ENCODE results near the gene C1QL2. TPM values are rescaled to one million over a fixed set of nuclear protein-coding genes. Genes with fewer than 3 reads are reported as not detected.

C1QL2 gene
- polyA plus RNA-seq, 2 of the 4 experiments (the other 2 are of a cell fraction): not detected

DNA sequence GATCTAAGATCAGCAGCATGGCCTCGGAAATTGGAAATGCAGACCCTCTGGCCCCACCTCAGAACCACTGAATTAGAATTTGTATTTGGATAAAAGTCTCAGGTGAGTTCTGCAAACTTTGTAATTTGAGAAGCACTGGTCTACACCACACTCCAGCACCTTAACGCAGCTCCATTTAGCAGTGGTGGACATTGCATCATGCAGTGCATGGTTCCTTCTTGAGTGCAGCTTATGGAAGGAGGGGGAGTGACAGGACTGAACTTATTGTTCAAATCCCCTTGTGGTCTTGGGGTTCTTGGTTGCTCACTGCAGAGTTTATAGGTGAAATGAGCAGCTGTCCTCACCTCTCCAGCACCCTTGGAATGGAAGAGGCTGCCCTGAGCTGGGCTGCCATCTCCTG is 47.6 kb upstream of the C1QL2 start (continued):
- TF ChIP-seq KDM1A (IDR thresholded peaks at IDR 0.05; ENCODE audit: low read depth): no peak

DNA sequence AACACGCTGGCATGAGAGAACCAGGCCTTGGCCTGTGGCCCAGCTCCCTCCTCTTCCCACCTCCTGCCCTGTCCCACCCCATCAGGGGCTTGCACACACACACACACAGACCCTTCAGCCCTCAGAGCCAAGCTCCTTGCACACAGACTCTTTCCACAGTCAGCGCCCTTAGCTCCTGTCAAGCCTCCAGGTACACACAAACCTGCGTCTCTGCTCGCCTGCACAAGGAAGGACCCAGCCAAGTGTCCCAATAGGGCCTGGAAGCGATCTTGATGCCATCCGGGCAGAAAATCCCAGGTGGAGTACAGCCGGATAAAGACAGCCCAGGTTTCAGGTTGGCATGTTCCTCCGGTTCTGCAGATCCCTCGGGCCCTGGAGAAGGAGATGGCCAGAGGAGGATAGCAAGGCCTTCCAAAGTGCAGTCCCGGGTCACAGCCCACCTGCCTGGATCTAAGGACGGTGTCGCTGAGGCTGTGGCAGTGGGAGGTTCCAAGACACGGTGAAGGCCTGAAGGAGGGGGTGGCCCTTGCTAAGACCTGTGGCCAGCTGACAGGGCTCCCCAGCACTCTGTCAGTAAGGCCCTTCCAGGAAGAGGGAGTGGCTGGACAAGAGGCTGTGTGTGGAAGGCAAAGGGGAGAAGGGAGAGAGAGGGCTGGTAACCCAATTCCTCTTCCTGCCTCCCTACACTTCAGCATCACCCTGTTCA is 46.6 kb upstream of the C1QL2 start:
- Histone ChIP-seq H3K4me2 (no peak overlapping the region), H3K4me3 (no peak overlapping the region), H3K4me1 (peaks cover 10% of the 10 kb centered on the region; the same call in 2 of the 3 replicates), H3K27ac (no peak overlapping the region), H3K9me3 (no peaks in the 10 kb centered on the region)
- WGBS (ENCODE audit: missing lambda C conversion rate): 80% methylated on average over 13 of the region's 13 CpGs
- ChIA-PET CTCF (no interaction called here), POLR2A (no interaction called here)
- DNase-seq (ENCODE audit: low read depth in 1 of 2, low spot score in 1 of 2) (no peak), ATAC-seq (no peak), FAIRE-seq (no peak)
- TF ChIP-seq HDAC2 (IDR thresholded peaks at IDR 0.05) (no peak), NFE2L2 (conservative IDR thresholded peaks at IDR 0.05; ENCODE audit: low read length) (no peak), EHF (CRISPR knock-in tag; IDR thresholded peaks at IDR 0.05) (no peak), ZSCAN20 (CRISPR knock-in tag; IDR thresholded peaks at IDR 0.05) (no peak), CBX8 (IDR thresholded peaks at IDR 0.05) (no peak), NPAS2 (CRISPR knock-in tag; IDR thresholded peaks at IDR 0.05; ENCODE audit: borderline replicate concordance) (no peak), CHD4 (IDR thresholded peaks at IDR 0.05; ENCODE audit: borderline replicate concordance) (no peak), ZNF302 (CRISPR knock-in tag; IDR thresholded peaks at IDR 0.05) (no peak), NR3C1 (IDR thresholded peaks at IDR 0.05) (no peak), RCOR1 (IDR thresholded peaks at IDR 0.05; ENCODE audit: low read depth, low read length) (no peak)
- TF ChIP-seq, protein P1, sequence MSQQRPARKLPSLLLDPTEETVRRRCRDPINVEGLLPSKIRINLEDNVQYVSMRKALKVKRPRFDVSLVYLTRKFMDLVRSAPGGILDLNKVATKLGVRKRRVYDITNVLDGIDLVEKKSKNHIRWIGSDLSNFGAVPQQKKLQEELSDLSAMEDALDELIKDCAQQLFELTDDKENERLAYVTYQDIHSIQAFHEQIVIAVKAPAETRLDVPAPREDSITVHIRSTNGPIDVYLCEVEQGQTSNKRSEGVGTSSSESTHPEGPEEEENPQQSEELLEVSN (IDR thresholded peaks at IDR 0.05; ENCODE audit: borderline replicate concordance, low read depth): no peak

DNA sequence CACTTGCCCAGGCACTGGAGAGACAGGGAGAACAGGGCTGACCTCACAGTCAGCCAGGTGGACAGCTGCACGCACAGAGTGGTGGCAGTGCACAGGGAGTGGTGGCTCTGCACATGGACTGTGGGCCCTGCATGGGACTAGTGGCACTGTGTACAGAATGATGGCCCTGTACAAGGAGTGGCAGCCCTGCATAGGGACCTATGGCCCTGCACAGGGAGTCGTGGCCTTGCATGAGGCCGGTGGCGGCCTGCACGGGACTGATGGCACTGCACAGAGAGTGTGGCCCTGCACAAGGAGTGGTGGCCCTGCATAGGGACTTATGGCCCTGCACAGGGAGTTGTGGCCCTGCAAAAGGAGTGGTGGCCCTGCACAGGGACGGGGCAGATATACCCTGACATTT is 46.0 kb upstream of the C1QL2 start:
- no peak for FAIRE-seq
- TF ChIP-seq HDAC2 (IDR thresholded peaks at IDR 0.05) (no peak), RCOR1 (IDR thresholded peaks at IDR 0.05; ENCODE audit: low read depth, low read length) (no peak), HOXB13 (CRISPR knock-in tag; IDR thresholded peaks at IDR 0.05; ENCODE audit: low read depth) (no peak), EHF (CRISPR knock-in tag; IDR thresholded peaks at IDR 0.05) (no peak), MYC (IDR thresholded peaks at IDR 0.05; ENCODE audit: borderline replicate concordance, low read length) (no peak), RAD21 (conservative IDR thresholded peaks at IDR 0.05 in 1 of 2, IDR thresholded peaks at IDR 0.05 in 1 of 2) (no peak), TFCP2L1 (CRISPR knock-in tag; IDR thresholded peaks at IDR 0.05) (no peak), FOXS1 (CRISPR knock-in tag; IDR thresholded peaks at IDR 0.05) (no peak), HOXB5 (CRISPR knock-in tag; IDR thresholded peaks at IDR 0.05) (no peak)
- TF ChIP-seq, protein P1 (IDR thresholded peaks at IDR 0.05; ENCODE audit: borderline replicate concordance, low read depth): no peak
- Histone ChIP-seq H3K27ac (no peak overlapping the region), H3K9me3 (no peaks in the 10 kb centered on the region), H3K4me3 (no peak overlapping the region), H3K4me1 (peaks cover 10% of the 10 kb centered on the region; the same call in 2 of the 3 replicates), H3K4me2 (no peak overlapping the region)
- ChIA-PET POLR2A (no interaction called here), CTCF (interaction anchor here (0.6 kb wide), 1 partner anchor 15 kb away, joined by 3 read pairs; no protein-coding TSS in a partner anchor)
- DNase-seq (ENCODE audit: low read depth in 1 of 2, low spot score in 1 of 2): no peak
- no peak for ATAC-seq
- 90% methylated on average over 2 of the region's 6 CpGs for WGBS (ENCODE audit: missing lambda C conversion rate)

DNA sequence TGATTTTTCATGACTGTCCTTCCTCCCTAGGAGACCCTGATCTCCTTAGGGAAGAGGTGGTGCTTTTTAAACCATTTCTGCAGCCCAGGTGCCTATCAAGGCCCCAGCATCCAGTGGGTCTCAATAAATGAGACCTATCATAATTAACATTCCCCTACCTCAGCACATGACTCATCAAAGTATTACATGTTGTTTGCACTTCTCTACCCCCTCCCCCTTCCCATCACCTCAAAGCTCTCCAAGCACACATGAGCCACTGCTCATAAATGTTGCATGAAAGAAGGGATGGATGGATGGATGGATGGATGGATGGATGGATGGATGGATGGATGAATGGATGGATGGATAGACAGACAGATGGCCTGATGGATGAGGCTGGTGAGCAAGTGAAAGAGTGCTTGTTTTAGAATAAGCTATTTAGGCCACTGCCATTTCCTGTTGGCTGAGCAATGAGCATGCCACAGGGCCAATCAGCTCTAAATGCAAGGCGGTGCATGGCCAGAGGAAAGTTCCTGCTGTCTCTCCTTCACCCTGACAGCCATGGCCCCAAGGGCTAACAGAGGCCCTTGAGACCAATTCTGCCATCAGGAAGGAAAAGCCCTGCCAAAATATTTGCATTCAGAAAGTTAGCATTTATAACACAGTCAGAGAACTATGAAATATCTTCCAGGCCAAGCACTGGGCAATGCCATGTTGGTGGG is 44.2 kb upstream of the C1QL2 start:
- WGBS (ENCODE audit: missing lambda C conversion rate): 73% methylated on average over 1 of the region's 1 CpG
- ChIA-PET CTCF (interaction anchor here (1.3 to 1.7 kb wide), 3 partner anchors 9 to 88 kb away, joined by 3 to 6 read pairs (median 5); no protein-coding TSS in a partner anchor), POLR2A (no interaction called here)
- Histone ChIP-seq H3K4me2 (no peak overlapping the region), H3K9me3 (no peaks in the 10 kb centered on the region), H3K4me1 (no peaks in the 10 kb centered on the region), H3K27ac (no peak overlapping the region), H3K4me3 (no peak overlapping the region)
- no peak for FAIRE-seq
- TF ChIP-seq ZNF302 (CRISPR knock-in tag; IDR thresholded peaks at IDR 0.05): no peak
- TF ChIP-seq NPAS2 (CRISPR knock-in tag; IDR thresholded peaks at IDR 0.05; ENCODE audit: borderline replicate concordance): no peak
- no peak for TF ChIP-seq CHD2 (IDR thresholded peaks at IDR 0.05; ENCODE audit: low read length, partially characterized antibody)
- TF ChIP-seq HOXB13 (CRISPR knock-in tag; IDR thresholded peaks at IDR 0.05; ENCODE audit: low read depth): no peak
- TF ChIP-seq RARB (CRISPR knock-in tag; IDR thresholded peaks at IDR 0.05): no peak
- TF ChIP-seq, protein P2, sequence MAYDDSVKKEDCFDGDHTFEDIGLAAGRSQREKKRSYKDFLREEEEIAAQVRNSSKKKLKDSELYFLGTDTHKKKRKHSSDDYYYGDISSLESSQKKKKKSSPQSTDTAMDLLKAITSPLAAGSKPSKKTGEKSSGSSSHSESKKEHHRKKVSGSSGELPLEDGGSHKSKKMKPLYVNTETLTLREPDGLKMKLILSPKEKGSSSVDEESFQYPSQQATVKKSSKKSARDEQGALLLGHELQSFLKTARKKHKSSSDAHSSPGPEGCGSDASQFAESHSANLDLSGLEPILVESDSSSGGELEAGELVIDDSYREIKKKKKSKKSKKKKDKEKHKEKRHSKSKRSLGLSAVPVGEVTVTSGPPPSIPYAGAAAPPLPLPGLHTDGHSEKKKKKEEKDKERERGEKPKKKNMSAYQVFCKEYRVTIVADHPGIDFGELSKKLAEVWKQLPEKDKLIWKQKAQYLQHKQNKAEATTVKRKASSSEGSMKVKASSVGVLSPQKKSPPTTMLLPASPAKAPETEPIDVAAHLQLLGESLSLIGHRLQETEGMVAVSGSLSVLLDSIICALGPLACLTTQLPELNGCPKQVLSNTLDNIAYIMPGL (CRISPR knock-in tag; IDR thresholded peaks at IDR 0.05; ENCODE audit: borderline replicate concordance): no peak
- no peak for TF ChIP-seq TFCP2L1 (CRISPR knock-in tag; IDR thresholded peaks at IDR 0.05)
- no peak for TF ChIP-seq FOXS1 (CRISPR knock-in tag; IDR thresholded peaks at IDR 0.05)
- TF ChIP-seq, protein P3, sequence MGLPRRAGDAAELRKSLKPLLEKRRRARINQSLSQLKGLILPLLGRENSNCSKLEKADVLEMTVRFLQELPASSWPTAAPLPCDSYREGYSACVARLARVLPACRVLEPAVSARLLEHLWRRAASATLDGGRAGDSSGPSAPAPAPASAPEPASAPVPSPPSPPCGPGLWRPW (IDR thresholded peaks at IDR 0.05): no peak
- no peak for DNase-seq (ENCODE audit: low read depth in 1 of 2, low spot score in 1 of 2)
- no peak for ATAC-seq

Data from A549 (cell line).